NCI-H1436 treated with DMSO at 0.1 percent for 48 hours (cell line): ENCODE data around the gene ZNF214.

Experiments
- DNase-seq: peaks from one replicate; lab custom pipeline; 2025; lab: John Stamatoyannopoulos, UW

The ZNF214 gene

GRCh38 chr11:7020183-7020917, at the start of gene ZNF214, which contains the start of gene NLRP14:
TSS of gene ZNF214 (minus strand) at chr11:7020346. CDS start at chr11:7002835, 17,511 bp downstream.
TSS of gene NLRP14 (plus strand) at chr11:7020479. CDS start at chr11:7038587, 18,108 bp downstream.
- peak; percentile 23 for DNase-seq

- no peak for DNase-seq
Measured at GRCh38 chr11:7062534-7062933, 42.4 kb upstream of the ZNF214 start.

GRCh38 chr11:7060868-7061267, 40.7 kb upstream of the ZNF214 start:
- DNase-seq = no peak

- DNase-seq = no peak
Measured at GRCh38 chr11:7057641-7058040, 37.5 kb upstream of the ZNF214 start.

GRCh38 chr11:7056828-7057513, 36.8 kb upstream of the ZNF214 start:
- no peak for DNase-seq

GRCh38 chr11:7050191-7050590, 30.0 kb upstream of the ZNF214 start:
- no peak for DNase-seq

- no peak for DNase-seq
Measured at GRCh38 chr11:7046474-7047175, 26.5 kb upstream of the ZNF214 start.

- no peak for DNase-seq
Measured at GRCh38 chr11:7034019-7034418, 13.9 kb upstream of the ZNF214 start.

- DNase-seq = no peak
Measured at GRCh38 chr11:7032692-7033091, 12.5 kb upstream of the ZNF214 start.

GRCh38 chr11:7031471-7031871, 11.3 kb upstream of the ZNF214 start:
- no peak for DNase-seq

- no peak for DNase-seq
Measured at GRCh38 chr11:7030836-7031235, 10.7 kb upstream of the ZNF214 start.

- no peak for DNase-seq
Measured at GRCh38 chr11:7028141-7028540, 8.0 kb upstream of the ZNF214 start.

GRCh38 chr11:7021318-7021717, 1.2 kb upstream of the ZNF214 start:
- no peak for DNase-seq

GRCh38 chr11:7019500-7020182, 505 bp downstream of the ZNF214 start:
- DNase-seq = no peak

- no peak for DNase-seq
Measured at GRCh38 chr11:7016011-7016410, 4.1 kb downstream of the ZNF214 start.

- no peak for DNase-seq
Measured at GRCh38 chr11:7014118-7014517, 6.0 kb downstream of the ZNF214 start.

GRCh38 chr11:7004482-7004881, 15.7 kb downstream of the ZNF214 start:
- DNase-seq = no peak

GRCh38 chr11:6995703-6996102, 24.4 kb downstream of the ZNF214 start:
- no peak for DNase-seq

GRCh38 chr11:6992457-6993417, 27.4 kb downstream of the ZNF214 start:
- no peak for DNase-seq

- DNase-seq = no peak
Measured at GRCh38 chr11:6992026-6992425, 28.1 kb downstream of the ZNF214 start.

- DNase-seq = no peak
Measured at GRCh38 chr11:6991227-6991626, 28.9 kb downstream of the ZNF214 start.
